HG03280 (cell line): Measurements from ENCODE around the gene SH3BP4.

Experiments
- ATAC-seq: cut with Tn5 transposase; IDR thresholded peaks from one replicate; pipeline ENCODE4 v1.9.1; 2021; ENCODE audit warnings: mild to moderate bottlenecking, moderate library complexity; ENCODE audit not compliant: unreplicated experiment

SH3BP4 gene

GRCh38 chr2:235032949-235033348 is 81.1 kb downstream of the SH3BP4 start:
- ATAC-seq = no peak

- ATAC-seq = no peak
Observed at GRCh38 chr2:235034265-235035118, 82.7 kb downstream of the SH3BP4 start.

- no peak for ATAC-seq
Observed at GRCh38 chr2:235037604-235038166, 85.9 kb downstream of the SH3BP4 start.

- ATAC-seq = no peak
Observed at GRCh38 chr2:235041221-235041917, 89.6 kb downstream of the SH3BP4 start.

GRCh38 chr2:235041918-235042575 is 90.2 kb downstream of the SH3BP4 start:
- no peak for ATAC-seq

GRCh38 chr2:235042576-235043515 is 91.0 kb downstream of the SH3BP4 start:
- no peak for ATAC-seq

GRCh38 chr2:235043762-235044500 is 92.1 kb downstream of the SH3BP4 start:
- no peak for ATAC-seq

- ATAC-seq = no peak
Observed at GRCh38 chr2:235044501-235045271, 92.9 kb downstream of the SH3BP4 start.

- ATAC-seq = no peak
Observed at GRCh38 chr2:235045336-235045972, 93.6 kb downstream of the SH3BP4 start.

GRCh38 chr2:235045973-235046343 is 94.1 kb downstream of the SH3BP4 start:
- ATAC-seq = no peak

GRCh38 chr2:235046589-235046988 is 94.8 kb downstream of the SH3BP4 start:
- ATAC-seq = no peak

- ATAC-seq = no peak
Observed at GRCh38 chr2:235047171-235048160, 95.6 kb downstream of the SH3BP4 start.

- no peak for ATAC-seq
Observed at GRCh38 chr2:235048549-235048948, 96.7 kb downstream of the SH3BP4 start.

- ATAC-seq = no peak
Observed at GRCh38 chr2:235049069-235049468, 97.3 kb downstream of the SH3BP4 start.

- no peak for ATAC-seq
Observed at GRCh38 chr2:235049719-235050118, 97.9 kb downstream of the SH3BP4 start.

GRCh38 chr2:235050980-235051351 is 99.1 kb downstream of the SH3BP4 start:
- no peak for ATAC-seq
